Measurements from ENCODE around the gene CRY1.

Gene CRY1

DNA sequence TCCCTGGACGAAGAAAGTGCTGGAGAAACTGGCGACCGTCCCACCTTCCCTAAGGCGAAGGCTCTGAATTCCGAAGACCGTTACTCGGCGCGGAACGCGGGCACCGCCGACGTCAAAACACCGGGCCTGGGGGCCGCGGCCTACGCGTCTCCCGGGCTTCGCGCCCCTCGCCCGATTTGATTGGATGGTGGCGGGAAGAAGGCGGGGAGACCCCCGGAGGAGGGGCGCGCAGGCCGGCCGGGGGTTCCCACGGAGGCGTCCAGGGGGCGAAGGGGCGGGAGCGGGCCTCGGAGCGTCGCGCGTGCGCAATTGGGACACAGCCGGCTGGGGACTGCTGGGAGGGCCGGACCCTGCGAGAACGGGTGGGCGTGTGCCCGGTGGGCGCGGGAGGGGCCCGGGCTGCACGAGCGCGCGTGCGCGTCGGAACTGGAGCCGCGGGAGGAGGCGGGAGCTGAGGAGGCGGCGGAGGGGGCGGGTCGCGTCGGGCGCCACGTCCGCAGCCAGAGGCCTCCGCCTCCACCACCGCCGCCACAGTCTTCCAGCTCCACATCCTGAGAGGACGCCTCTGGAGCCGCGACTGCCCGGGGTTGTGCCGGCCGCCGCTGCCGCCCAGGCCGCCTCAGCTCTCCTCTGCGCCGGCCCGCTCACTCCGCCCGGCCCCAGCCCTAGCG lies 137.8 kb downstream of the CRY1 start, which contains the start of gene TMEM263:
TMEM263 (plus strand) TSS at position 531 of the 671 bp plus-strand sequence. CDS start 11,210 bp downstream, outside the sequence.
- DNase-seq: peak; percentile 79 to 89 (median 86)

GRCh38 chr12:106954462-106955376 lies 138.6 kb downstream of the CRY1 start:
- DNase-seq: peak; percentile 42 to 76 (median 44)

DNA sequence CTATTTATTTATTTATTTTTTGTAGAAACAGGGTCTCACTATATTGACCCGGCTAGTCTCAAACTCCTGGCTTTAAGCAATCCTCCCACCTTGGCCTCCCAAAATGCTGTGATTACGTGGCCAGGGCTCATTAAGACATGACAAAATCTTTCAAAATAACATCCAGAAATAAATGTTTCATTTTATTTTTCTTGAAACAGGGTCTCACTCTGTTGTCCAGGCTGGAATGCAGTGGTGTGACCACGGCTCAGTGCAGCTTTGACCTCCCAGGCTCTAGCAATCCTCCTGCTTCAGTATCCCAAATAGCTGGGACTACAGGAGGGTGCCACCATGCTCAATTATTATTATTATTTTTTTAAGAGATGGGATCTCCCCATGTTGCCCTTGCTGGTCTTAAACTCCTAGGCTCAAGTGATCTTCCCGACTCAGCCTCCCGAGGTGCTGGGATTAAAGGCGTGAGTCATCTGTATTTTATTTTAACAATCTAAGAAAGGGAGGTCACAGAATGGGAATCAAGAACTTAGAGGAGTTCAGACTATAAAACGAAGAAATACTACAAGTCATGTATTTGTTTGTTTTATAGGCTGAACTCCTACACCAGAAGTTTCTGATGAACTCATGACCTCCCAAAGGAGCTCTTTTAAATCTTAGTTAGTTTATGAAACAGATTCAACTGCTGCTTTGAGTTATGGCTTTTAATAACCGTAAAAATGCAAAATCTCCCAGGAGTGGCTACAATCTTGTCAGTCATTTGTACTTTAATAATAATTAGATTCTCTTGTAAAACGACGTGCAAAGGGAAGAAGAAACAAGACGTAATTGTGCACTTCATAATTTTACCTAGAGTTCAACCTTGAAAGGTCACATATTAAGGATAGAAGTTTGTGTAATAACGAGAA lies 139.7 kb downstream of the CRY1 start:
- no peak for DNase-seq

- DNase-seq: no peak
These were observed 142.8 kb downstream of the CRY1 start for GRCh38 chr12:106950591-106950990.

DNA sequence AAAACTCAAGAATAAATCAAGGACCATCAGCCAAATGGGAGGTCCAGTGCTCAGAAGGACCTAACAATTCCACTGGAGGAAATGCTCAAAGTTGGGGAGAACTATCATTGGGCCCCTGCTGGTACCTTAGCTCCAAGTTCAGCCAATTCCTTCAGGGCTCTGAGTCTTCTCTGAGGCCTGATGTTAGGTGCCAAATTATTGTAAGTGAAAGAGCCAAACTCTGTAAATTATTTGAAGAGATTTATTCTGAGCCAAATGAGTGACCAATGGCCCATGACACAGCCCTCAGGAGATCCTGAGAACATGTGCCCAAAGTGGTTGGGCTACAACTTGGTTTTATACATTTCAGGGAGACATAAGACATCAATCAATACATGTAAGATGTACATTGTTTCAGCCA lies 145.9 kb downstream of the CRY1 start:
- DNase-seq: no peak

GRCh38 chr12:106945261-106945851 lies 148.0 kb downstream of the CRY1 start:
- no peak for DNase-seq

- no peak for DNase-seq
These were observed 150.6 kb downstream of the CRY1 start for GRCh38 chr12:106942775-106943174.

DNA sequence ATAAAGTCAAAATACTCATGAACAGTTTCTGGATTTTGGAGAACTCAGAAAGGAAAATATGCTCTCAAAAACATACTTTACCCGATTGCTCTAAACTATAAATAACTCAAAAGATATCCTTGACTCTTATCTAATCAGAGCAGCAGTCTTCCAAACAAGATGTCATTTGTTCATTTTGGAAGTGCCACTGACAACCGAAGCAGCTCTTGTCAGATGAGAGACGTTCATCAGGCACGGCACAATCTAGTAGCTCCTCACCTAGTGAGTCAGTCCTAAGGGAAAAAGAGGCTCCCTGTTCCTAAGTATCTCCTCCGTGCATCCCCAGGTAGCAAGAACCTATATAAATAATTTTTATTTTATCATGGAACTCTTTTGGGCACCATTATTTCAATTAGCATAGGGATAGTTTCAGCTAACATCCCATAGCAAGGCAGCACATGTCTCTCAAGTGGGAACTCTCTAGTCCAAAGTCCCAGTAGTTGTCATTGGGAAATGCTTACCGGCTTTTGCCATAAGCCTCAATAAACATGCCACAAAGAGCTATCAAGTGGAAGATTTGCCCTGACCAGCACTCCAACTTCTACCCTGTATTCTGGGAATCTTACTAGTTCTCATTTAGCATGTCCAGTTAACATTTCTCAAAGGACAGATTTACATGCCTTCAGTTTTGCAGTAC lies 151.7 kb downstream of the CRY1 start:
- DNase-seq: no peak
